ENCODE results near the gene TWF2. TPM values are rescaled to one million over a fixed set of nuclear protein-coding genes. Genes with fewer than 3 reads are reported as not detected.

Gene TWF2
- total and polyA plus RNA-seq, 2 of the 13 experiments (the other 11 are each of a cell fraction or from before 2014, with no cell fraction given): 45.5 to 108 TPM

DNA sequence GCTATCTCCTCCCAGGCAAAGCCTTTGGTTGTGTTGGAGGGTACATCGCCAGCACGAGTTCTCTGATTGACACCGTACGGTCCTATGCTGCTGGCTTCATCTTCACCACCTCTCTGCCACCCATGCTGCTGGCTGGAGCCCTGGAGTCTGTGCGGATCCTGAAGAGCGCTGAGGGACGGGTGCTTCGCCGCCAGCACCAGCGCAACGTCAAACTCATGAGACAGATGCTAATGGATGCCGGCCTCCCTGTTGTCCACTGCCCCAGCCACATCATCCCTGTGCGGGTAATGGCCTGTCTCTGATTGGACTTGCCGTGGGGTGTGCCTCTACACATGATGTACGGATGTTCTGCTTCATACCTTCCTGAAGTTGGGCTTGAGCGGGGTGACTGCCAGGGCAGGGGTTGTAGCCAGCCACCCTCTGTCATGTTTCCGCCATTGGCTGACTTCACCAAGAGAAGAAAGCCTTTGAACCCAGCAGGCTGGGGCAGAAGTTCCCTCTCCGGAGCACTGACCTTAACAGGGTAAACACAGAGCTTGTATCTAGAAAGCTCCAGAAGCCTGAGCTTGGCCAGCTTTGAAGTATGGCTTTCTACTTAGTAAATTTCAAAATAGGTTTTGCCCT is 27.6 kb downstream of the TWF2 start (continued):
- TF ChIP-seq ZNF496 (CRISPR knock-in tag; IDR thresholded peaks at IDR 0.05; ENCODE audit: insufficient replicate concordance) (no peak), MEF2D (CRISPR knock-in tag; IDR thresholded peaks at IDR 0.05) (0 out of 2 replicates have a peak, but pooled peaks have one; percentile 11), ZNF256 (CRISPR knock-in tag; conservative IDR thresholded peaks at IDR 0.05) (no peak), SAP130 (CRISPR knock-in tag; IDR thresholded peaks at IDR 0.05; ENCODE audit: low read depth) (peak; percentile 43), TCF7 (IDR thresholded peaks at IDR 0.05; ENCODE audit: low read depth) (peak; percentile 41; the same call in 1 of the 2 replicates), MAF1 (CRISPR knock-in tag; IDR thresholded peaks at IDR 0.05; ENCODE audit: borderline replicate concordance) (no peak), RARA (CRISPR knock-in tag; IDR thresholded peaks at IDR 0.05) (peak; percentile 88), XRCC5 (optimal IDR thresholded peaks at IDR 0.05; ENCODE audit: low read length) (no peak), ZNF773 (CRISPR knock-in tag; IDR thresholded peaks at IDR 0.05; ENCODE audit: borderline replicate concordance) (no peak), LCORL (IDR thresholded peaks at IDR 0.05) (no peak), LCORL (CRISPR knock-in tag; IDR thresholded peaks at IDR 0.05) (0 out of 2 replicates have a peak, but pooled peaks have one; percentile 9)
- TF ChIP-seq, protein P1, sequence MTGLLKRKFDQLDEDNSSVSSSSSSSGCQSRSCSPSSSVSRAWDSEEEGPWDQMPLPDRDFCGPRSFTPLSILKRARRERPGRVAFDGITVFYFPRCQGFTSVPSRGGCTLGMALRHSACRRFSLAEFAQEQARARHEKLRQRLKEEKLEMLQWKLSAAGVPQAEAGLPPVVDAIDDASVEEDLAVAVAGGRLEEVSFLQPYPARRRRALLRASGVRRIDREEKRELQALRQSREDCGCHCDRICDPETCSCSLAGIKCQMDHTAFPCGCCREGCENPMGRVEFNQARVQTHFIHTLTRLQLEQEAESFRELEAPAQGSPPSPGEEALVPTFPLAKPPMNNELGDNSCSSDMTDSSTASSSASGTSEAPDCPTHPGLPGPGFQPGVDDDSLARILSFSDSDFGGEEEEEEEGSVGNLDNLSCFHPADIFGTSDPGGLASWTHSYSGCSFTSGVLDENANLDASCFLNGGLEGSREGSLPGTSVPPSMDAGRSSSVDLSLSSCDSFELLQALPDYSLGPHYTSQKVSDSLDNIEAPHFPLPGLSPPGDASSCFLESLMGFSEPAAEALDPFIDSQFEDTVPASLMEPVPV (CRISPR knock-in tag; IDR thresholded peaks at IDR 0.05): no peak
- TF ChIP-seq, protein P2, sequence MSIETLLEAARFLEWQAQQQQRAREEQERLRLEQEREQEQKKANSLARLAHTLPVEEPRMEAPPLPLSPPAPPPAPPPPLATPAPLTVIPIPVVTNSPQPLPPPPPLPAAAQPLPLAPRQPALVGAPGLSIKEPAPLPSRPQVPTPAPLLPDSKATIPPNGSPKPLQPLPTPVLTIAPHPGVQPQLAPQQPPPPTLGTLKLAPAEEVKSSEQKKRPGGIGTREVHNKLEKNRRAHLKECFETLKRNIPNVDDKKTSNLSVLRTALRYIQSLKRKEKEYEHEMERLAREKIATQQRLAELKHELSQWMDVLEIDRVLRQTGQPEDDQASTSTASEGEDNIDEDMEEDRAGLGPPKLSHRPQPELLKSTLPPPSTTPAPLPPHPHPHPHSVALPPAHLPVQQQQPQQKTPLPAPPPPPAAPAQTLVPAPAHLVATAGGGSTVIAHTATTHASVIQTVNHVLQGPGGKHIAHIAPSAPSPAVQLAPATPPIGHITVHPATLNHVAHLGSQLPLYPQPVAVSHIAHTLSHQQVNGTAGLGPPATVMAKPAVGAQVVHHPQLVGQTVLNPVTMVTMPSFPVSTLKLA (IDR thresholded peaks at IDR 0.05): no peak
- TF ChIP-seq, protein P3, sequence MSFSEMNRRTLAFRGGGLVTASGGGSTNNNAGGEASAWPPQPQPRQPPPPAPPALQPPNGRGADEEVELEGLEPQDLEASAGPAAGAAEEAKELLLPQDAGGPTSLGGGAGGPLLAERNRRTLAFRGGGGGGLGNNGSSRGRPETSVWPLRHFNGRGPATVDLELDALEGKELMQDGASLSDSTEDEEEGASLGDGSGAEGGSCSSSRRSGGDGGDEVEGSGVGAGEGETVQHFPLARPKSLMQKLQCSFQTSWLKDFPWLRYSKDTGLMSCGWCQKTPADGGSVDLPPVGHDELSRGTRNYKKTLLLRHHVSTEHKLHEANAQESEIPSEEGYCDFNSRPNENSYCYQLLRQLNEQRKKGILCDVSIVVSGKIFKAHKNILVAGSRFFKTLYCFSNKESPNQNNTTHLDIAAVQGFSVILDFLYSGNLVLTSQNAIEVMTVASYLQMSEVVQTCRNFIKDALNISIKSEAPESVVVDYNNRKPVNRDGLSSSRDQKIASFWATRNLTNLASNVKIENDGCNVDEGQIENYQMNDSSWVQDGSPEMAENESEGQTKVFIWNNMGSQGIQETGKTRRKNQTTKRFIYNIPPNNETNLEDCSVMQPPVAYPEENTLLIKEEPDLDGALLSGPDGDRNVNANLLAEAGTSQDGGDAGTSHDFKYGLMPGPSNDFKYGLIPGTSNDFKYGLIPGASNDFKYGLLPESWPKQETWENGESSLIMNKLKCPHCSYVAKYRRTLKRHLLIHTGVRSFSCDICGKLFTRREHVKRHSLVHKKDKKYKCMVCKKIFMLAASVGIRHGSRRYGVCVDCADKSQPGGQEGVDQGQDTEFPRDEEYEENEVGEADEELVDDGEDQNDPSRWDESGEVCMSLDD (CRISPR knock-in tag; IDR thresholded peaks at IDR 0.05; ENCODE audit: borderline replicate concordance): no peak
- TF ChIP-seq, protein P4, sequence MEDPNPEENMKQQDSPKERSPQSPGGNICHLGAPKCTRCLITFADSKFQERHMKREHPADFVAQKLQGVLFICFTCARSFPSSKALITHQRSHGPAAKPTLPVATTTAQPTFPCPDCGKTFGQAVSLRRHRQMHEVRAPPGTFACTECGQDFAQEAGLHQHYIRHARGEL (CRISPR knock-in tag; IDR thresholded peaks at IDR 0.05): no peak
